ENCODE data around the gene KIAA1217.

The KIAA1217 gene

DNA sequence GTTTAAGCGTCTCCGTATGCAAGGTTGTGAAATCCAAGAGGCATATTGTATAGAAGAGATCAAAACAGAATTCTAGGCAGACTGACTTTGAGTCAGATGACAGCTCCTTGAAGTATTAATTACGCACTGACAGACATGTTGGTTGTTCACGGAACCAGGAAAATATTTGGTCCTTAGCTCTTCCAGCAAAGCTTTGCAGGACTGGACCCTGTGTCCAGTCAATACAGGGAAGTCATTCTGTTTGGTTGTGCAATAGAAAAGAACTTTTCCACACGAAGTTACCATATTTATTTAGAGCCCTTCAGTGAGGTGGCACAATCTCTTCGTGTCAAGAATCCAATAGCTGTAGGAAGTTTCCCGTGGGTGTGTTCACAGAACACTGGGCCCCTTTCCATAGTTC, 309.5 kb downstream of the KIAA1217 start:
- DNase-seq: no peak

DNA sequence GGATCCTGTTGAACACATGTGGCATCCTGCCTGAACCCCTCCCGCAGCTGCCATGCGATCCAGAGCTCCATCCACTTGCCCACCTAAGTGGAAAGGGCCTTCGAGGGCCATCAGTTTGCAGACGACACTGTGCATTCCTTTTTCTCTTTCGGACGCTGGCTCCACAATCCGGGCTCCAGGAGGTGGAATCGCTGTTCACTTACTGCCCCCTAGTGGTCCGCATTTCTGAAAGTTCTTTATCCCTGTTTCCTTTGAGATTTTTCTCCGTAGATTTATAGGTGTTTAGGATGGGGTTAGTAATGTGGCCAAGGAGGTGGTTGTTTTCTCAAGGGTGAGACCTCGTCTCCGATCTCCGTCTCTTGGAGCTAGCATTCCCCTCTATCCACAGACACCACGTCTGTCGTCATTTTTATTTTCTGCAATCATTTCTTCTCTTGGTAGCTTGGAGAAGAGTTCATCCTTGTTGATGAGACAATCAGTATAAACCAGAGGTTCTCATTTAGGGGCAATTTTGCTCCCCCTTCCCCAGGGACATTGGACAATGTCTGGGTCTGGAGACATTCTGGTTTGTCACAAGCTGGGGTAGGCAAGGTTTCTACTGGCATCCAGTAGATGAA, 310.2 kb downstream of the KIAA1217 start:
- peak; percentile 60 for DNase-seq

DNA sequence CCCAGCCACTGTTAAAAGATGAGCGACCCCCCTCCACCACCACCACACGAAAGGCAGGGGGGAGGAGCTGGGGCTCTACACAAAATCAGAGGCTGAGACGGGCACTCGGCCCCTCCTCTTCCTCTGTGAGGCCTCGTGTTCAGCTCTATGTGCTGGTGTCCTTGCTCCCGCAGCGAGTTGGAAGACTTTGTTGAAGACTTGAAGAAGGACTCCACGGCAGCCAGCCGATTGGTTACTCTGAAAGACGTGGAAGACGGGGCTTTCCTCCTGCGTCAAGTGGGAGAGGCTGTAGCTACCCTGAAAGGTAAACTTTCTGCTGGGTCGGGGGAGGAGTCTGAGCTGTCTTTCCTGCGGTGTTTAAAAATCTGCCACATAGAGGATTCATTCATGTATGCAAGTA, 311.0 kb downstream of the KIAA1217 start:
- peak; percentile 44 for DNase-seq

DNA sequence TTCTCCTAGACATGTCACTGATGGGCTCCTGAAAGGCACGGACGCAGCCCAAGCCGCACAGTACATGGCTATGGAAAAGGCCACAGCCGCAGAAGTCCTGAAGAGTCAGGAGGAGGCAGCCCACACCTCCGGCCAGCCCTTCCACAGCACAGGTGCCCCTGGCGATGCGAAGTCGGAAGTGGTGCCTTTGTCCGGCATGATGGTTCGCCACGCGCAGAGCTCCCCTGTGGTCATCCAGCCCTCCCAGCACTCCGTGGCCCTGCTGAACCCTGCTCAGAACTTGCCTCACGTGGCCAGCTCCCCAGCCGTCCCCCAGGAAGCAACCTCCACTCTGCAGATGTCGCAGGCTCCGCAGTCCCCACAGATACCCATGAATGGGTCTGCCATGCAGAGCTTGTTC, 315.4 kb downstream of the KIAA1217 start:
- DNase-seq: no peak

DNA sequence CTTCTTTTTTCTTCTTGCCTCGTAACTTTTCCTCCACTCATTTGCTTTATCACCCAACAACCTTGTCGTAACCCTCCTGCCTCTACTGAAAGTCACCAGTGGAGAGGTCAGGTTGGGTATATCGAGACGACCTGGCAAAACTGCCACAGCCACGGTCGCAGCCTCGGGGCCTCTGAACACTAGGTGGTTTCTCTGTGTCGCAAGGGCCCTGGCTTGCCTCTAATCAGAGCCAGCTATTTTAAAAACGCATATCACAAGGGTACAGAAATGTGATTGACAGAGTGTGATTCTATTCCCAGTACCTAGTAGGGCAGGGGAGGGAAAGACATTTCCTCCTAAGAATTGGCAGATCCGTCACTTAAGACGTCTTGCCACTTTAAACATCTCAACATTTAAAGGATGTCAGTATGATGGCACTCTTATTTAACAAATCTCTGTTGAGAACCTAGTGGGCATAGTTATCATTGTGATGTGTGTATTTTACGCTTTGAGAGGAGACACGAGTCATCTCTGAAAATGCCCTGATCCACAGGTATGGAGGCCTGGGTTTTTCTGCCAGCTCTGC, 317.2 kb downstream of the KIAA1217 start:
- no peak for DNase-seq

DNA sequence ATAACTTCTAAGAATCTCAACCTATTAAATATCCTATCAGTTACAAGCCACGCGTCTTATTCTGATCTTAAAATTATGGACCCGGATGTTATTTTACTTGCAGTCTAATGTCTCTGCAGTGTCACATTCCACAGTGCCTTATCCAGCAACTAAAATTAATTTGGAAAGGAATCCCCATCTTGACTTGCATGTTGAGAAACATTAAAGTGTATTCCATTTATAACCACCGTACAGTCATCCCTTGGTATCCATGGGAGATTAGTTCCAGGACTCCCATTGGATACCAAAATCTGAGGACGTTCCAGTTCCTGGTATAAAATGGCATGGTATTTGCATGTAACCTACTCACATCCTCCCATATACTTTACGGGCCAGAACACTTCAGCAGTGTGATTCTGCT, 320.0 kb downstream of the KIAA1217 start:
- DNase-seq: no peak

DNA sequence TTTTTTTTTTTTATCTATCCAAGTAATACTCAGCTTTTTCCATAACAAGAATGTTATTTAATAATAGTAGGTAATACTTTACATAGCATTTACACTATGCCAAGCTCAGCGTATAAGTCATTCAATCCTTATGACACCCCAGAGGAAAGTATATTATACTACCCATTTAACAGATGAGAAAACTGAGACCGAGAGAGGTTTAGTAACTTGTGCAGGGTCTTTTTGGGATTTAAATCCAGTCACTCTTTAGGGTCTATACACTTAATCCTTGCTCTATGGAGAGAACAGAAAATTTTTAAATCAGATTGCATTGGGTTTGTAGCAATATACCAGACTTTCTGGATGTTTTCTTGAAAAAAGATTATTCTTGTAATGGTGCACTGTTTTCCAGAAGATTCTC, 322.5 kb downstream of the KIAA1217 start:
- no peak for DNase-seq

DNA sequence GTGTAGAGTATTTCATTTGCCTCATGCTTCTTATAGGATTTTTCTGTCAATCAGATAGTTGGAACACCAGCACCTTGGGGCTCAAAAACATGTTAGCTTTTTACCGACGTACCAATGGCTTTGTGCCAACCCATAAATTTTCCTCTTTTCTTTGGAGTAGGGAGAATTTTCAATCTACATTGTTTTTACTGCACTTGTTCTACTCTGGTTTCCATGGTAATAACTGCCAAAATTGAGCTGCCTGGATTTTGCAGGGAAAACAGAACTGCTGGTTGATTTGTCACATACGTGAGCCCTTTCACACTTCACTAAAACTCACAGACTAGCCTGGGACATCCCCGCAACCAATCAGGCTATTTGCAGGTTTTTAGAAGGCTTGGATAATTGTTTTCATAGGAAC, 325.0 kb downstream of the KIAA1217 start:
- no peak for DNase-seq

DNA sequence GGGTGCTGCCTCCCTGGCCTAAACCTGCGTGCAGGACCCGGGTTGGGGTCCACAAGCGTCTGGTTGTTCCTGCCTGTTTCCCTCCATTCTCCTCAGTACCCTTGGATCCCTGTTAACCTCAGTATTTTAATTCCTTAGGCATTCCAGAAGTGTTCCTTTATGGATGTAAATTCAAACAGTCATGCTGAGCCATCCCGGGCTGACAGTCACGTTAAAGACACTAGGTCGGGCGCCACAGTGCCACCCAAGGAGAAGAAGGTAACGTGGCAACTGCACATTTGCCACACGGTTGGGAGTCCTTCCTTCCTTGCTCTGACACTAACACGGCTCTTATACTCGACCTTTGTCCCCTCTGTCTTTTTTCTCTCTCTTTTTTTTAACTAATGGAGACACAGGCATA, 327.7 kb downstream of the KIAA1217 start:
- no peak for DNase-seq

DNA sequence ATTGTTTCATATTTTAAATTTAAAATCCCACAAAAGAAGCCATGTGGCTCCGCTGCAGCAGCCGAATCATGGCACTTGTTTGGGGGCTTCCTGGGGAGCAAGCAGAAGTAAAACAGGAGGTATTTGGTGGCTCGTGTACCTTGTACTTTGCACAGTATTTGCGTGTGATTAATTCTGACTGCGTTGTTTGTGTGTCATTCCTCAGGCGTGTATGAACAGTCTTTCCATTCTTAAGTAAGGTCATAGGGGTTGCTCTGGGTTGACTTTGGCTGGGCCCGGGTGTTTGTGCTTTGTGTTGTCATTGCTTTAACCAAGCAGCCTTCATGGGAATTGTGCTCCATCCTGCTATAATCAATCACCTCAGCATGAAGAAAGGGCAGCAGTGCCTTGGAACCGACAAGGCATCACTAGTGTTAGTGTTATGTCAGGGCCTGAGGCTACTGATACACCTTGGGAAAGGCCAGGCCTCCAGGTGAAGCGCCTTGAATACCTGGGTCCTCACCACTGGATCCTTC, 332.4 kb downstream of the KIAA1217 start:
- no peak for DNase-seq

DNA sequence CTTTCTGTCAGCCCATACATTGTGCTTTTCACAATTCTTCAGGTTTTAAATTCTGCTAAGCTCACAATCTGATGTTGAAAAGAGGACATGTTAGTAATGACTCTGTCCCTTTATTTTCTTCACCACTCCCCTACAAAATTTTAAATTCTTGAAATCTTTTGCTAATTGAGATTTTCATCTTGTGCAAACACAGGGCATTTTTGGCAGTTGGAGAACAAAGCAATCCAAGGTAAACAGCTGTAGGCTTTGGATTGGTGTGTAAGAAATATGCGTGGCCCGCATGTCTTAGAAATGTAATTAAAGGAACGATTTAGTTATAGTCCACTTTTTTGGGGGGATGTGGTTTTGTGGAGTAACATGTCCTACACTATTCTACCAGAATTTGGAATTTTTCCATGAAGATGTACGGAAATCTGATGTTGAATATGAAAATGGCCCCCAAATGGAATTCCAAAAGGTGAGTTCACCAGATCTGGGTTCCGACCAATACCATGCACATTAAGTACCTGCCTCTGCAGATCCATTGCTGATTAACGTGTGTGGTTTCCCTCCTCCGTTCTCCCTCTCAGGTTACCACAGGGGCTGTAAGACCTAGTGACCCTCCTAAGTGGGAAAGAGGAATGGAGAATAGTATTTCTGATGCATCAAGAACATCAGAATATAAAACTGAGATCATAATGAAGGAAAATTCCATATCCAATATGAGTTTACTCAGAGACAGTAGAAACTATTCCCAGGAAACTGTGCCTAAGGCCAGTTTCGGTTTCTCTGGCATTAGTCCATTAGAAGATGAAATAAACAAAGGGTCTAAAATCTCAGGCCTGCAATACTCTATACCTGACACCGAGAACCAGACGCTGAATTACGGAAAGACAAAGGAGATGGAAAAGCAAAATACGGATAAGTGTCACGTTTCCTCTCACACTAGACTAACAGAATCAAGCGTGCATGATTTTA, 333.7 kb downstream of the KIAA1217 start:
- DNase-seq: no peak

DNA sequence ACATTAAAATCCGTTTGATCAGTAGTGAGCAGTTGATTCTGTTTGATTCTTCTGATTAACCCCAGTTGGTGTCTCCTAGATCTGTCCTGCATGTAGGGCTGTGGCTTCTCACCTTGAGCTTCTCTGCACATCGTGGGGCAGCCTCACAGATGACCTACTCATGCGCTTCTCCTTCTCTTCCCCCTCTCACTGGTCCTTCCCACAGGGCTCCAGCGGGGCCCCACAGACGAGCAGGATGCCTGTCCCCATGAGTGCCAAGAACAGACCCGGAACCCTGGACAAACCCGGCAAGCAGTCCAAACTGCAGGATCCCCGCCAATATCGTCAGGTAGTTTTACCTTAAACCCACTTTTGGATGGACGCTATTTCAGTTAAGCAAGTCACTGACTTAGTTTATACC, 335.8 kb downstream of the KIAA1217 start:
- DNase-seq: no peak

DNA sequence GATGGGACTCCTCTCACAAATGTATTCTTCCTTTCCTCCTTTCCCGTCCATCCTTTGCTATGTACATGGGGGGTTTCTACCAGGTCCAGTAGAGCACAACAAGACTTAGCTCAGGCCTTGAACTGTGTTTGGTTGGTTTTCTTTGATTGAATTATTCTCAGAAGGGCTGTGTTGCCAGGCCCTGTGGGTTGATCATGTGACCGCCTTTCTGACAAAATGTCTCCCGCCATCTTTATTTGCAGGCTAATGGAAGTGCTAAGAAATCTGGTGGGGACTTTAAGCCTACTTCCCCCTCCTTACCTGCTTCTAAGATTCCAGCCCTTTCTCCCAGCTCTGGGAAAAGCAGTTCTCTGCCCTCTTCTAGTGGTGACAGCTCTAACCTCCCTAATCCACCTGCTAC, 336.6 kb downstream of the KIAA1217 start:
- no peak for DNase-seq

DNA sequence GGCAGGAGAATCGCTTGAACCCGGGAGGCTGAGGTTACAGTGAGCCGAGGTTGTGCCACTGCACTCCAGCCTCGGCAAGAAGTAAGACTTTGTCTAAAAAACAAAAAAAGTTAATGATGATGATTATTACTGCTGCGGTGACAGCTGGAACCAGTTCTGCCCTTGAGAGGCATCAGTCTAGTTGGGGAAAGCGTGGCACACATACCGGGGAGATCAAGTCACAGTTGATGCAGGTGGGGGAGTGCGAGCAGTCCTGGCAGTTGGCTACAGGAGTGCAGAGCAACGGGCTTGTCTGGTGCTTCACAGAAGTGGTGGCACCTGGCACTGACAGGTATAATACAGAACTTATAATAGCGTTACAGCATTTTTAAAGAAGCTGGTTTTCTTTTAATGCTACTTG, 341.7 kb downstream of the KIAA1217 start:
- DNase-seq: no peak

DNA sequence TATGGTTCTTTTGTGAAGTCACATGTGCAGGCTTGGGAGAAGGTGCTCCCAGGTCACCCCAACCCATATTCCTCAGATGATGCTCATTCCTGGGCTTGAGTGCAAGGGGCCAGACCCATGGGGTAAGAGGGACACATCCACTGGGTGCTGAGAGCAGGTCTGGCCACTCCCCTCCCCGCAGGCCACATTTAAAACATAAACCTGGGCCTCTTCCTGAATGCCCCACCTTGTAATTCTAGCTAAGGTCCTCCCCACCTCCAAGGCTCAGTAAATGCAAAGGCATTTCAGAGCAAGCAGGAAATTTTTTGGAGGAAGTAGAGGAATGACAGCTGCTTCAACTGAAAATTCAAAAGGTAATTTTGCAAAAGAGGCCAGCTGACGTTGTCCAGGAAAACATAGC, 342.2 kb downstream of the KIAA1217 start:
- DNase-seq: no peak

DNA sequence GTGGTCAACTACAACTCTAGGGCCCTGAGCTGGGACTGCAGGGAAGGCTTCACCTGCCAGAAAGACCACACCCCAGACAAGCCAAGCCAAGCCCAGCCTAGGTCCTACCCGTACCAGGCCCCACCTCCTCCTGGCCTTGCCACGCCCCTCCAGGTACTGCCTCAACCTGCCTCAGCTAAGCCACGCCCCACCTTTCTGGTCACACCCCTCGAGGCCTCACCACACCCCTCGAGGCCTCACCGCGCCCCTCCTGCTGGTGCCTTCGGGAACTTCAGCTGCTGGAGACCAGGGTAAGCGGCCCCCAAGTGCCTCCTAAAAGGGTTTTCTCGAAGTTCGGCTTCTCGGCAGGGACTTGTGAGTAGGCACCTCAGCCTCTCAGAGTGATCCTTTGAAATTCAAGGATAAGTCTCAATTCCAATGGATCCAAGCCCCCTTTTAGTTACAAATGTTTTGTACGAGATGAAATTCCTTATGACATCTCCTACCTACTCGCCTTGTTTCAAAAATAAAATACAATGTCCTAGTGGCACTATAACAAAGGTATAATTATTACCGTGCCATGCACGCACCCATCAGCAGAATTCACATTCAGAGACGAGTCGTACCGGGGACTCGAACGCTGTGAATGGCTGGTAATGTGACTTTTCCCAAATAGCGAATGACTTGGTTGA, 343.5 kb downstream of the KIAA1217 start:
- peak; percentile 64 for DNase-seq

DNA sequence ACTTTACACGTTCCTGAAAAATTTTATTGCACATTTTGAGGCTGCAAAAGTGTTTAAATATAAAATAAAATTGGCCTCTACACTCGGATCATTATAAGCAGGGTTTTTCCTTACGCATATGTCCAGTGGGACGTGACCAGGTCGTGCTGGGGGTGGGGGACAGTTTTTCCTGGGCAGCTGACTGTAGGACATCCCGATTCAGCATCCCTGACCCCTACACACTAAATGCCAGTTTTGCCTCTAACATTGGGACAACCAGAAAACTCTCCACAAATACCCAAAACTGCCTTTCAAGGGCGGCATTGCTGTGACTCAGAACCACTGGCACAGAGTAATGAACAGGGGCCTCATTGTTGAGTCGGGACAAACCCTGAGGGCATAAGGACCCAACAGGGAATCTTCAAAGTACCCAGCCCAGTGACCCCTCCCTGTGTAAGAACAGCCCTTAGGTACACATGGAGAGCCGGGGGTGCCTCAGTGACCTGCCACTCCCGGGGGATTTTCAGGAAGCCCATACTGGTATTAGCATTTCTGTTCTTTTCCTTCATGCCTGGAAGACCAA, 344.2 kb downstream of the KIAA1217 start:
- no peak for DNase-seq

DNA sequence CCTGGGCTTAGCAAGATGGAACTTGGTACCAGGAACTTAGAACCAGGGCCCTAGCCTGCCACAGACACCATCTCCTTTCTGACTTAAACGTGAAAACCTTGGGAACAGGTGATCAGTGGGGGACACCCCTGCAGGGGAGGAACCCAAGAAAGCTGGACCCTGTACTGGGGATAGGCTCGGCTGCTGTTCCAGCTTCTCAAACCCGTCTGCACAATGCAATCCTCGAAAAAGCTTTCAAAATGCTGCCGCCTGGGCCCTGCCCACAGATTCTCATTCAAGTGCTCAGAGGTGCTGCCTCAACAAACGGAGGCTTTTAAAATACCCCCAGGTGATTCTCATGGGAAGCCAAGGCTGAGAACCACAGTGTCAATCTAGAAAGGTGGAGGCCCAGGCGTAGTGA, 345.1 kb downstream of the KIAA1217 start:
- no peak for DNase-seq

DNA sequence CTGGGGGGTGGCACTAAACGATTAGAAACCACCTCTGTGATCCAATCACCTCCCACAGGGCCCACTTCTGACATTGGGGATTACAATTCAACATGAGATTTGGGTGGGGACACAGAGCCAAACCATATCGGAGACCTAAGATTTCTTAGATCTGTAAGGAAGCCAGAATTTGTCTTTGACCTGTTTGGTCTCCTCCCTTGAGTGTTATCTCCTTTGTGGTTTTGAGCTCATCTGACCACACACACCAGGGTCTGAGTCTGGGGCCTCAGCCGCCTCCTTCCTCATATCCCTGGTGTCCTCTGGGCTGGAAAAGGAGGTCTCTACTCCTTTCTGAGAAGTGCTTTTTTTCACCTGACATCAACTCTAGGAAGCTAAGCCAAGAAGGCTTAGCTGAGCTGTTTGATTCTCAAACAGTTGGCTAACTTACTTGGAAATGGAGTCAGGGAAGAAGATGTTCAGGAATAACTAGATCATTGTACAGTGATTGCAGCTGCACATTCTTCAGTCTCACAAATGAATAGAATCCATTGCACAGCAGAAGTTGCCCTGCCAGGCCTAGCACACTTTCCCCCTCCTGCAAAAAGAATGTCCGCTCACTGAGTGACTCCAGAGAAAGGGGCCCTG, 347.3 kb downstream of the KIAA1217 start:
- DNase-seq: no peak

DNA sequence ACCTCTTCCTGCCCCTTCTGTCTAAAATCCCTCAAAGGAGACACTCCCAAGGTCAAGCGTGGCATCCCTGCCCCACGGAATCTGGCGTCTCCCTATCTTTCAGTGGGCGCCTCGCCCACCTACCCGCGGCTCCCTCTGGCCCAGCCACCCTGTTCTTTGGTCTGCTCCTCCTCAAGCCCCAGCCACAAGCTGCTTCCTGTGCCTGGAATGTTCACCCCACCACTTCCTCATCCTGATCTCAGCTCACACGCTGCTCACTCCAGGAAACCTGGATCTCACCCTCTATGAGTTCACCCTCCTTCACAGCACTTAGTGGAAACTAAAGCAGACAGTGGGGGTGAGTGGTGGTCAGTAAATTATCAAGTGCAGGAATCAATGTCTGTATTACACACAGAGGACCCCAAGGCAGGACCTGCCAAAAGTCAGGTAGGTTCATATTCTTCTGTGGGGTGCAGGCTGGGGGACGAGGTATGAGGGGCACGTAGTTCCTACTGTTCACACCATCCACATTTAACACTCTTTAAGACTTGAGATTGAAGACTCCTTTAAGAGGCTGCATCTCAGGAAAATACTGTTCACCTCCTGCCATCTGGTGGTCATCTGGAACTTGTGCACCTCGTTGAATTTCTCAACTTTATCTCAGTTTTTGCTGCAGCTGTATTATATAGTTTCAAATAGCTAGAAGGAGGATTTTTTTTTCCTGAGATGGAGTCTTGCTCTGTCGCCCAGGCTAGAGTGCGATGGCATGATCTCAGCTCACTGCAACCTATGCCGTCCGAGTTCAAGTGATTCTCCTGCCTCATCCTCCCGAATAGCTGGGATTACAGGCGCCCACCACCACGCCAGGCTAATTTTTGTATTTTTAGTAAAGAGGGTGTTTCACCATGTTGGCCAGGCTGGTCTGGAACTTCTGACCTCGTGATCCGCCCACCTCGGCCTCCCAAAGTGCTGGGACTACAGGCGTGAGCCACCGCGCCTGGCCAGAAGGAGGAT, 348.1 kb downstream of the KIAA1217 start:
- peak; percentile 21 for DNase-seq

DNA sequence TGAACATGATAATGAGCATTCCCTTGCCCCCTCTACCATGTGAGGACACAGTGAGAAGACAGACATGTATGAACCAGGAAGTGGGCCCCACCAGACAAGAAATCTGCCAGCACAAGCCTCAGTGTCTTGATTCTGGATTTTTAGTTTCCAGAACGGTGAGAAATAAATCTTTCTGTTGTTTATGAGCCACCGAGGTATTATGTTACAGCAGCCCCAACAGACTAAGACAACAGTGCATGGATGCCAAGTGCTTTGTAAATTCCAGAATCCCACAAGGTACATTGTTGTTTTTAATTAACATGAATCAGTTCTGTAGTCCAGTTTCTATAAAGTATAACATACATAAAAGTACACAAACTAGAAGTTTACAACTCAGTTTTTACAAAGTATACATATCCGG, 352.5 kb downstream of the KIAA1217 start:
- DNase-seq: no peak

Data from activated CD4-positive, alpha-beta T cell treated with anti-CD3 and anti-CD28 coated beads for 48 hours (primary cell).